ENCODE measurements around the gene HNRNPU. TPM values are rescaled to one million over a fixed set of nuclear protein-coding genes. Genes with fewer than 3 reads are reported as not detected.

The HNRNPU gene
- total and polyA plus RNA-seq, 2 experiments from 2014 or later = 422 to 687 TPM

GRCh38 chr1:244844155-244845121 lies 19.9 kb downstream of the HNRNPU start:
- Histone ChIP-seq H3K27ac (ENCODE audit: low read depth) (peak overlapping the region; percentile 81), H3K36me3 (ENCODE audit: insufficient read depth) (peaks cover 66% of the 10 kb centered on the region), H3K9me2 (ENCODE audit: insufficient read depth) (no peaks in the 10 kb centered on the region), H3K4me2 (no peak overlapping the region), H2AFZ (no peak overlapping the region), H3K27me3 (ENCODE audit: insufficient read depth) (no peaks in the 10 kb centered on the region), H3K79me2 (replicated peaks; ENCODE audit: insufficient read depth) (peaks cover 21% of the 10 kb centered on the region; the same call in 1 of the 2 replicates), H3K4me1 (ENCODE audit: insufficient read depth) (peaks cover 2% of the 10 kb centered on the region; the same call in 1 of the 2 replicates), H3F3A (replicated peaks; ENCODE audit: low read depth) (peaks cover 47% of the 10 kb centered on the region), H3K4me3 (no peak overlapping the region), H4K20me1 (replicated peaks; ENCODE audit: insufficient read depth) (peaks cover 26% of the 10 kb centered on the region)
- Mint-ChIP-seq H3K4me1 (peaks cover 7% of the 10 kb centered on the region; the same call in 2 of the 3 replicates), H3K27me3 (ENCODE audit: insufficient read depth, low read depth, poor library complexity) (peaks cover 14% of the 10 kb centered on the region), H3K36me3 (ENCODE audit: low read depth) (peaks cover 91% of the 10 kb centered on the region), H3K9me3 (no peaks in the 10 kb centered on the region; the same call in 2 of the 3 replicates), H3K27ac (no peak overlapping the region), H3K4me3 (no peak overlapping the region; the same call in 2 of the 3 replicates)
- no peak for DNase-seq (ENCODE audit: low spot score)
- no peak for TF ChIP-seq ZNF331 (CRISPR knock-in tag; IDR thresholded peaks at IDR 0.05; ENCODE audit: low read depth)
- no peak for TF ChIP-seq JUNB (IDR thresholded peaks at IDR 0.05; ENCODE audit: unreplicated experiment)
- TF ChIP-seq REST (IDR thresholded peaks at IDR 0.05; ENCODE audit: unreplicated experiment) = no peak
- no peak for TF ChIP-seq CREB1 (CRISPR knock-in tag; IDR thresholded peaks at IDR 0.05; ENCODE audit: low read depth)
- no peak for TF ChIP-seq EZH2 (IDR thresholded peaks at IDR 0.05; ENCODE audit: low read depth, unreplicated experiment)
- TF ChIP-seq NANOG (IDR thresholded peaks at IDR 0.05; ENCODE audit: borderline replicate concordance) = no peak
- no peak for TF ChIP-seq ZNF462 (CRISPR knock-in tag; IDR thresholded peaks at IDR 0.05)
- no peak for TF ChIP-seq STAT1 (IDR thresholded peaks at IDR 0.05; ENCODE audit: unreplicated experiment)
- TF ChIP-seq POLR2AphosphoS5 (IDR thresholded peaks at IDR 0.05; ENCODE audit: low read depth) = no peak; the same call in 1 of the 2 replicates
- TF ChIP-seq CTCF (conservative IDR thresholded peaks at IDR 0.05; ENCODE audit: low read depth in 2 of 2) = no peak
- no peak for TF ChIP-seq ZNF114 (CRISPR knock-in tag; IDR thresholded peaks at IDR 0.05)
- TF ChIP-seq ETS1 (IDR thresholded peaks at IDR 0.05) = no peak
- TF ChIP-seq EZH2phosphoT487 (IDR thresholded peaks at IDR 0.05; ENCODE audit: unreplicated experiment) = no peak
- no peak for ATAC-seq

Data from GM23338 (cell line).